Brain microvascular endothelial cell (primary cell): ENCODE results near the gene TEAD1.

ENCODE experiments used
- DNase-seq: peaks from one replicate; pipeline ENCODE4 v3.0.0-alpha.2; 2020
- H3K27ac ChIP-seq: fragments of 250-450 bp; sonication (Bioruptor Pico); 2 replicates; pipeline ENCODE4 v1.5.1; 2020; ENCODE audit warnings: mild to moderate bottlenecking, moderate library complexity
- H3K27me3 ChIP-seq: fragments of 250-450 bp; sonication (Bioruptor Pico); replicated peaks from 2 replicates; pipeline ENCODE4 v1.5.1; 2020; ENCODE audit warnings: mild to moderate bottlenecking
- H3K36me3 ChIP-seq: fragments of 250-450 bp; sonication (Bioruptor Pico); replicated peaks from 2 replicates; pipeline ENCODE4 v1.5.1; 2020; ENCODE audit warnings: mild to moderate bottlenecking
- H3K4me3 ChIP-seq: 2 replicates; pipeline ENCODE4 v1.5.1; 2011; ENCODE audit warnings: low read depth, mild to moderate bottlenecking, control low read depth, low read length, moderate library complexity
- CTCF ChIP-seq: IDR thresholded peaks from 2 replicates; pipeline ENCODE4 v1.5.1; 2011; ENCODE audit warnings: low read depth, mild to moderate bottlenecking, moderate library complexity, low read length, control low read depth, inconsistent platforms; ENCODE audit errors: missing control alignments
- in situ Hi-C: cut with HindIII; loops from 2 replicates; pipeline ENCODE4 v1.10.0; 2017; ENCODE audit warnings: low sequenced_read_pairs, low pct_ligation_motif_present

TEAD1 gene

GRCh38 chr11:12768726-12769673, 94.8 kb downstream of the TEAD1 start:
- no peak overlapping the region for H3K4me3 ChIP-seq
- peak overlapping the region; percentile 62 for H3K27ac ChIP-seq
- no peak for DNase-seq
- in situ Hi-C loops, result no loop called here
- no peaks in the 10 kb centered on the region for H3K27me3 ChIP-seq
- TF ChIP-seq CTCF, result no peak
- peaks cover 10% of the 10 kb centered on the region for H3K36me3 ChIP-seq

- peaks cover 4% of the 10 kb centered on the region for H3K36me3 ChIP-seq
- no peaks in the 10 kb centered on the region for H3K27me3 ChIP-seq
- in situ Hi-C loops, result no loop called here
- peak overlapping the region; percentile 62 for H3K27ac ChIP-seq
- peak; percentile 71 for DNase-seq
- TF ChIP-seq CTCF, result no peak
- no peak overlapping the region for H3K4me3 ChIP-seq
These were observed 95.7 kb downstream of the TEAD1 start for GRCh38 chr11:12769834-12770345.

- in situ Hi-C loops, result no loop called here
- Histone ChIP-seq H3K4me3 (no peak overlapping the region), H3K27me3 (no peaks in the 10 kb centered on the region), H3K36me3 (no peaks in the 10 kb centered on the region), H3K27ac (peak overlapping the region; percentile 62)
- DNase-seq, result no peak
- TF ChIP-seq CTCF, result no peak
These were observed 96.2 kb downstream of the TEAD1 start for GRCh38 chr11:12770435-12770834.

GRCh38 chr11:12770966-12771597, 96.9 kb downstream of the TEAD1 start:
- H3K36me3 ChIP-seq, result no peaks in the 10 kb centered on the region
- H3K27ac ChIP-seq, result no peak overlapping the region
- in situ Hi-C loops, result no loop called here
- no peak overlapping the region for H3K4me3 ChIP-seq
- DNase-seq, result no peak
- no peak for TF ChIP-seq CTCF
- no peaks in the 10 kb centered on the region for H3K27me3 ChIP-seq

GRCh38 chr11:12771875-12772274, 97.7 kb downstream of the TEAD1 start:
- DNase-seq, result no peak
- Histone ChIP-seq H3K4me3 (no peak overlapping the region), H3K27me3 (no peaks in the 10 kb centered on the region), H3K36me3 (no peaks in the 10 kb centered on the region), H3K27ac (no peak overlapping the region)
- no peak for TF ChIP-seq CTCF
- in situ Hi-C loops, result no loop called here
